Mesenchymal stem cell (in vitro differentiated cells and primary cell): Measurements from ENCODE around the gene PLA2G3.
A peak's percentile ranks its signal among the peaks of the same experiment; 100 is the strongest.

ENCODE experiments used
- DNase-seq: peaks from one replicate; pipeline ENCODE4 v3.0.0-alpha.2; 2013
- H2AFZ ChIP-seq: one replicate; pipeline ENCODE4 v1.6.1; 2013; ENCODE audit warnings: low read depth, mild to moderate bottlenecking, control low read depth, inconsistent platforms, low read length, moderate library complexity
- H2AK5ac ChIP-seq: 2 replicates; pipeline ENCODE4 v1.6.1; 2013; ENCODE audit warnings: low read length, moderate library complexity, mild to moderate bottlenecking, inconsistent platforms; ENCODE audit not compliant: severe bottlenecking
- H2BK120ac ChIP-seq: one replicate; pipeline ENCODE4 v1.6.1; 2013; ENCODE audit warnings: low read depth, mild to moderate bottlenecking, inconsistent platforms, low read length, moderate library complexity
- H2BK12ac ChIP-seq, 2 experiments: one replicate each; pipeline ENCODE4 v1.6.1; 2013; ENCODE audit warnings: inconsistent platforms in 2 of 2, low read length in 2 of 2, mild to moderate bottlenecking in 2 of 2, moderate library complexity in 2 of 2, control low read depth in 1 of 2
- H2BK15ac ChIP-seq: one replicate; pipeline ENCODE4 v1.6.1; 2013; ENCODE audit warnings: mild to moderate bottlenecking, low read depth, inconsistent platforms; ENCODE audit not compliant: poor library complexity, severe bottlenecking
- H2BK5ac ChIP-seq: 2 replicates; pipeline ENCODE4 v1.6.1; 2013; ENCODE audit warnings: low read depth, mild to moderate bottlenecking, low read length, control low read depth, inconsistent platforms; ENCODE audit not compliant: poor library complexity, severe bottlenecking
- H3K14ac ChIP-seq, 2 experiments: one replicate each; pipeline ENCODE4 v1.6.1; 2013; ENCODE audit warnings: inconsistent platforms in 2 of 2, low read length in 2 of 2, control low read depth in 1 of 2, mild to moderate bottlenecking in 1 of 2, moderate library complexity in 1 of 2
- H3K18ac ChIP-seq, 2 experiments: one replicate each; pipeline ENCODE4 v1.6.1; 2013; ENCODE audit warnings: inconsistent platforms in 2 of 2, low read length in 2 of 2, control low read depth in 1 of 2, low read depth in 1 of 2, mild to moderate bottlenecking in 1 of 2
- H3K23ac ChIP-seq, 2 experiments: one replicate each; pipeline ENCODE4 v1.6.1; 2013; ENCODE audit warnings: inconsistent platforms in 2 of 2, low read length in 2 of 2, mild to moderate bottlenecking in 2 of 2, moderate library complexity in 2 of 2, control low read depth in 1 of 2
- H3K27ac ChIP-seq: 2 replicates; pipeline ENCODE4 v1.5.1; 2013; ENCODE audit warnings: mild to moderate bottlenecking, moderate library complexity, low read length, control low read depth, inconsistent platforms; ENCODE audit not compliant: poor library complexity, severe bottlenecking
- H3K27me3 ChIP-seq, 2 experiments: 2 replicates each; pipeline versions ENCODE4 v1.6.1 to v1.7.0; 2013; ENCODE audit warnings: low read length in 2 of 2, mild to moderate bottlenecking in 2 of 2, moderate library complexity in 2 of 2, control low read depth in 1 of 2, inconsistent platforms in 1 of 2; ENCODE audit not compliant: control insufficient read depth in 1 of 2, insufficient read depth in 1 of 2
- H3K36me3 ChIP-seq, 2 experiments: 2 replicates each; pipeline versions ENCODE4 v1.6.1 to v1.7.0; 2013; ENCODE audit warnings: low read length in 2 of 2, control low read depth in 1 of 2, inconsistent platforms in 1 of 2, low read depth in 1 of 2, mild to moderate bottlenecking in 1 of 2; ENCODE audit not compliant: insufficient read depth in 2 of 2, control insufficient read depth in 1 of 2
- H3K4ac ChIP-seq, 2 experiments: one replicate each; pipeline ENCODE4 v1.6.1; 2013; ENCODE audit warnings: inconsistent platforms in 2 of 2, low read length in 2 of 2, mild to moderate bottlenecking in 2 of 2, moderate library complexity in 2 of 2, control low read depth in 1 of 2, low read depth in 1 of 2
- H3K4me1 ChIP-seq: 2 replicates; pipeline ENCODE4 v1.6.1; 2013; ENCODE audit warnings: low read depth, low read length, control low read depth; ENCODE audit not compliant: control insufficient read depth, insufficient read depth
- H3K4me2 ChIP-seq: 2 replicates; pipeline ENCODE4 v1.6.1; 2013; ENCODE audit warnings: low read length, mild to moderate bottlenecking, inconsistent platforms; ENCODE audit not compliant: poor library complexity, severe bottlenecking
- H3K4me3 ChIP-seq, 2 experiments: 2 replicates each; pipeline versions ENCODE4 v1.5.1 to v1.7.0; 2013; ENCODE audit warnings: low read length in 2 of 2, mild to moderate bottlenecking in 2 of 2, control low read depth in 1 of 2, low read depth in 1 of 2; ENCODE audit not compliant: insufficient read depth in 1 of 2
- H3K79me1 ChIP-seq: replicated peaks from 2 replicates; pipeline ENCODE4 v1.6.1; 2013; ENCODE audit warnings: mild to moderate bottlenecking, control low read depth, low read length, inconsistent platforms; ENCODE audit not compliant: poor library complexity, severe bottlenecking
- H3K9ac ChIP-seq: 2 replicates; pipeline ENCODE4 v1.7.0; 2013; ENCODE audit warnings: mild to moderate bottlenecking, low read length, moderate library complexity
- H3K9me3 ChIP-seq: 2 replicates; pipeline ENCODE4 v1.7.0; 2013; ENCODE audit warnings: mild to moderate bottlenecking, low read length; ENCODE audit not compliant: control insufficient read depth
- H4K8ac ChIP-seq: one replicate; pipeline ENCODE4 v1.6.1; 2013; ENCODE audit warnings: inconsistent platforms, mild to moderate bottlenecking, low read length, moderate library complexity
- H4K91ac ChIP-seq: one replicate; pipeline ENCODE4 v1.6.1; 2013; ENCODE audit warnings: mild to moderate bottlenecking, low read length, inconsistent platforms
- WGBS: methylation state at CpG from one replicate; pipeline ENCODE4 v1.1.7; 2013; ENCODE audit warnings: mixed read lengths; 5-methylcytosine and 5-hydroxymethylcytosine counted together

The PLA2G3 gene

DNA sequence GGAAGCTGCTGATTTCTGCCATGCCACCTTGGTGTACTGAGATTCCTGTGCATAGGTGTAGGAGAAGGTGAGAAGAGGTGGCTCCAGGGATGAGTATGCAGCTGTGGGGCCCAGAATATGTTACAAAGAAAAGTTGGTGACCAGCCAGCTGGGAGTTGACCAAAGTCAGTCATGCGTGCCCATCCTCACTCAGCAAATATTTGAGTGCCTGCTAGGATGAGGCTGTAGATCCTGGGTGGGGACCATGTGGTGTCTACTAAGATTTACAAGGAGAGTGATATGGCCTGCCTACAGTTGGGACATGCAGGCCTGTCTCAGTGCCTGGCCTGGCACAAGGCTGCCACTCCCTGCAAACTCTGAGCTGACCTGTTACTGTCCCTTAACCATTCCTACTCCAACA lies 39.0 kb upstream of the PLA2G3 start:
- peak; percentile 8 for DNase-seq
- H3K4me2 ChIP-seq = no peak overlapping the region
- H3K79me1 ChIP-seq = peaks cover 8% of the 10 kb centered on the region
- H2BK120ac ChIP-seq = no peak overlapping the region
- no peak overlapping the region for H2AFZ ChIP-seq
- no peak overlapping the region for H2BK15ac ChIP-seq
- peak overlapping the region in 1 of 2 experiments; percentile 23 for H3K23ac ChIP-seq
- H3K4me1 ChIP-seq = peaks cover 13% of the 10 kb centered on the region
- H3K36me3 ChIP-seq = peaks cover 8 to 20% of the 10 kb centered on the region in 2 experiments
- WGBS = 100% methylated on average over 1 of the region's 1 CpG
- no peaks in the 10 kb centered on the region for H3K9me3 ChIP-seq
- no peaks in the 10 kb centered on the region for H3K27me3 ChIP-seq
- H4K91ac ChIP-seq = no peak overlapping the region
- H4K8ac ChIP-seq = no peak overlapping the region
- H3K4ac ChIP-seq = no peak overlapping the region
- no peak overlapping the region for H3K18ac ChIP-seq
- peak overlapping the region in 1 of 2 experiments; percentile 51 for H2BK12ac ChIP-seq
- peak overlapping the region; percentile 77 for H3K27ac ChIP-seq
- no peak overlapping the region for H2BK5ac ChIP-seq
- H3K9ac ChIP-seq = no peak overlapping the region
- H3K4me3 ChIP-seq = no peak overlapping the region
- peak overlapping the region; percentile 94 for H2AK5ac ChIP-seq
- peak overlapping the region in 1 of 2 experiments; percentile 80 for H3K14ac ChIP-seq

- no peak overlapping the region for H2BK15ac ChIP-seq
- peak overlapping the region; percentile 1 for H2BK5ac ChIP-seq
- peak overlapping the region; percentile 51 for H2AK5ac ChIP-seq
- no peak overlapping the region for H3K18ac ChIP-seq
- no peak overlapping the region for H3K4ac ChIP-seq
- H3K9me3 ChIP-seq = no peaks in the 10 kb centered on the region
- H2AFZ ChIP-seq = no peak overlapping the region
- no peaks in the 10 kb centered on the region for H3K27me3 ChIP-seq
- no peak overlapping the region for H4K91ac ChIP-seq
- no peak overlapping the region for H3K14ac ChIP-seq
- H3K27ac ChIP-seq = peak overlapping the region; percentile 9
- H3K9ac ChIP-seq = no peak overlapping the region
- H3K4me1 ChIP-seq = peaks cover 14% of the 10 kb centered on the region
- H3K79me1 ChIP-seq = peaks cover 8% of the 10 kb centered on the region
- H3K36me3 ChIP-seq = peaks cover 4 to 20% of the 10 kb centered on the region in 2 experiments
- no peak overlapping the region for H3K4me2 ChIP-seq
- no peak for DNase-seq
- H2BK120ac ChIP-seq = no peak overlapping the region
- H2BK12ac ChIP-seq = no peak overlapping the region
- H4K8ac ChIP-seq = no peak overlapping the region
- no peak overlapping the region for H3K23ac ChIP-seq
- 98% methylated on average over 2 of the region's 2 CpGs for WGBS
- H3K4me3 ChIP-seq = no peak overlapping the region
Measured at GRCh38 chr22:31178859-31179258, 38.6 kb upstream of the PLA2G3 start.

DNA sequence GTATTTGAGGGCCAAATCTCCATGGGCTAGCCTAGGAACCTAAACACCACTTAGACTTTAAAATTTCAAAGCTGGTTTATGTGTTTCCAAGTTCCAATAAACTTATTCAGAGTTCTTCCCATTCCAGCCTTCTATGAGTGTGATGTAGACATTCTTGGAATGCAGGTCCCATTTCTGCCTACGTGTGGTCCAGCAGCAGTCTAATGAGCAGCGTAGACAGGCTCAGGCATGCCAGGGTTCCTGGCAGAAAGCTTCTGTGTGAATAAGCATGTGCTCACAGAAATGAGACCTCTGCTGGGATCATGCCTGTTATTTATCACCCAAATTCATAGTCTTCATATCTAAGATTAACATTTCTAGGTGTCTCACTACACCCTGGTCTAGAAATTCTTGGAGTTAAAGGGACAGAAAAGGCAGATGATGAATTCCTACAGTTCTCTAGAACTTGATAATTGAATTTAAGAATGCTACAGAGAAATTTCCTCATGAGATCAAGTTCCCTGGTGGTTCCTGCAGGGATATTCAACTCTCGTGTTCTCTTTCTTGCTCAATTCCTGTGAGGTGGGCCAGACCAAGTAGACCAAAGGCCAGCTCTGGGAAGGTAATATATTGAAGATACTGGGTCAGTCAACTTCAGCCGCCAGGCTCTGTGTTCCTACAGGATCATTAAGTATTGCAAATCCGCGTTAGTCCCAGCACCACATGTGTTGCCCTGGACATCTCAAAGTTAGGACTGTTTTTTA lies 37.3 kb upstream of the PLA2G3 start:
- no peak overlapping the region for H2AFZ ChIP-seq

GRCh38 chr22:31176923-31177322 lies 36.6 kb upstream of the PLA2G3 start:
- no peak for DNase-seq

More for the DNA sequence above, 37.3 kb upstream of the PLA2G3 start:
- H2BK120ac ChIP-seq = no peak overlapping the region
- DNase-seq = peak; percentile 69
- peak overlapping the region; percentile 95 for H3K27ac ChIP-seq
- no peak overlapping the region for H3K4me3 ChIP-seq
- H2BK12ac ChIP-seq = no peak overlapping the region
- H3K79me1 ChIP-seq = peaks cover 7% of the 10 kb centered on the region
- H2AK5ac ChIP-seq = peak overlapping the region; percentile 94
- H3K4me1 ChIP-seq = peaks cover 18% of the 10 kb centered on the region
- no peaks in the 10 kb centered on the region for H3K9me3 ChIP-seq
- no peak overlapping the region for H4K8ac ChIP-seq
- no peak overlapping the region for H3K4ac ChIP-seq
- no peak overlapping the region for H3K18ac ChIP-seq
- H2BK15ac ChIP-seq = no peak overlapping the region
- H3K14ac ChIP-seq = no peak overlapping the region
- no peak overlapping the region for H4K91ac ChIP-seq
- peaks cover 3 to 19% of the 10 kb centered on the region in 2 experiments for H3K36me3 ChIP-seq
- 71% methylated on average over 6 of the region's 6 CpGs for WGBS
- H2BK5ac ChIP-seq = peak overlapping the region; percentile 81
- no peak overlapping the region for H3K4me2 ChIP-seq
- no peak overlapping the region for H3K23ac ChIP-seq
- no peaks in the 10 kb centered on the region for H3K27me3 ChIP-seq
- peak overlapping the region; percentile 54 for H3K9ac ChIP-seq

More at GRCh38 chr22:31176923-31177322, 36.6 kb upstream of the PLA2G3 start:
- Histone ChIP-seq H3K4ac (no peak overlapping the region), H2BK12ac (no peak overlapping the region), H2BK15ac (no peak overlapping the region), H3K36me3 (peaks cover 3 to 15% of the 10 kb centered on the region in 2 experiments), H3K18ac (no peak overlapping the region), H2AK5ac (peak overlapping the region; percentile 69), H3K4me3 (no peak overlapping the region), H3K27me3 (no peaks in the 10 kb centered on the region), H2BK120ac (no peak overlapping the region), H3K9me3 (no peaks in the 10 kb centered on the region), H3K4me2 (no peak overlapping the region), H4K8ac (no peak overlapping the region), H3K79me1 (peaks cover 7% of the 10 kb centered on the region), H4K91ac (no peak overlapping the region), H3K23ac (no peak overlapping the region), H3K9ac (peak overlapping the region; percentile 54), H3K4me1 (peaks cover 18% of the 10 kb centered on the region), H2BK5ac (no peak overlapping the region), H2AFZ (no peak overlapping the region), H3K14ac (no peak overlapping the region), H3K27ac (peak overlapping the region; percentile 95)
- WGBS = 95% methylated on average over 1 of the region's 1 CpG
